ENCODE measurements around the gene RUFY1.

RUFY1 gene

DNA sequence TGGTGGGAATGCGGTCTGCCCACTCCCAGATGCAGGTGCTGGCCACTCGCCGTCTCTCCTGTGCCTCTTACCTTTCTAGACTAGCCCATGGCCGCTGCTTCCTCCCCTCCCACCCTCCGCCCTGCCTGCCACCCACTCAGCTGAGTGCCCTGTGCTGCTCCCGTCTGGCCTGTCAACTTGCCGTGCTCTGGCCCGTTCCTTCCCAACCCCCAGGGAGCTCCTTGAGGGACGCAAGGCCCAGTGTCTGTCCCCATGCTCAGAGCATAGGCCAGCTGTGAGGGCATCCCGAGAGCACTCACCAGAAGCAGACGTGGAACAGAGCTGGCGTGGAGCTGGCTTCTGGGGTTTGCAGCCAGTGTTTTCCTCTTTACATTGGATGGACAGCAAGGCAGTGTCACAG is 53.0 kb downstream of the RUFY1 start:
- DNase-seq (ENCODE audit: low read depth) = no peak

DNA sequence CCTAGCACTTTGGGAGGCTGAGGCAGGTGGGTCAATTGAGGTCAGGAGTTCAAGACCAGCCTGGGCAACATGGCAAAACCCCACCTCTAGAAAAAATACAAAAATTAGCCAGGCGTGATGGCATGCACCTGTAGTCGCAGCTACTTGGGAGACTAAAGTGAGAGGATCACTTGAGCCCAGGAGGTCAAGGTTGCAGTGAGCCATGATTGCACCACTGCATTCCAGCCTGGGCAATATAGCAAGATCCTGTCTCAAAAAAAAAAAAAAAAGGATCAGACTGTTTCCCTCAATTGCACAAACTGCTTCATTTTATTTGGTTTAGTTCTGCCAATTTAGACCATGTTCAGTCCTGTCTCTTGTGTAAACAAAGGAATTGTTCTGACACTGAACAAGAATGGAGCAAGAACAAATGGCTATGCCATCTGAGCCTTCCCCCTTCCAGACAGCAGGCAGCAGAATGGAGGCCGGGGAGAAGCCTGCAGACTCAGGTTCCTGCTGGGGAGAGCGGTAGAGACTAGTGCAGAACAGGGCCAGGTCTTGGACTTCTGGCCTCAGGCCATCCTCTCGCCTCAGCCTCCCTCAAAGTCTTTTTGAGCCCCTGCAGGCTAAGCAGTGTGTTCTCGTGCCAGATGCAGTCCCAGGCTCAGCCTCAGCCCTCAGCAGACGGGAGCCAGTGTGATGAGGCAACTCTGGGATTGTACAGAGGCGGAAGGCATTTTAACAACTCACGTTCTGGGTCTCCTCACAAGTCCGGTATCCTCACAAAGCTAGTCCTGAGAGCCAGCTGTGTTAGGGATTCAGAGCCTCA is 54.9 kb downstream of the RUFY1 start:
- no peak for DNase-seq (ENCODE audit: low read depth)

DNA sequence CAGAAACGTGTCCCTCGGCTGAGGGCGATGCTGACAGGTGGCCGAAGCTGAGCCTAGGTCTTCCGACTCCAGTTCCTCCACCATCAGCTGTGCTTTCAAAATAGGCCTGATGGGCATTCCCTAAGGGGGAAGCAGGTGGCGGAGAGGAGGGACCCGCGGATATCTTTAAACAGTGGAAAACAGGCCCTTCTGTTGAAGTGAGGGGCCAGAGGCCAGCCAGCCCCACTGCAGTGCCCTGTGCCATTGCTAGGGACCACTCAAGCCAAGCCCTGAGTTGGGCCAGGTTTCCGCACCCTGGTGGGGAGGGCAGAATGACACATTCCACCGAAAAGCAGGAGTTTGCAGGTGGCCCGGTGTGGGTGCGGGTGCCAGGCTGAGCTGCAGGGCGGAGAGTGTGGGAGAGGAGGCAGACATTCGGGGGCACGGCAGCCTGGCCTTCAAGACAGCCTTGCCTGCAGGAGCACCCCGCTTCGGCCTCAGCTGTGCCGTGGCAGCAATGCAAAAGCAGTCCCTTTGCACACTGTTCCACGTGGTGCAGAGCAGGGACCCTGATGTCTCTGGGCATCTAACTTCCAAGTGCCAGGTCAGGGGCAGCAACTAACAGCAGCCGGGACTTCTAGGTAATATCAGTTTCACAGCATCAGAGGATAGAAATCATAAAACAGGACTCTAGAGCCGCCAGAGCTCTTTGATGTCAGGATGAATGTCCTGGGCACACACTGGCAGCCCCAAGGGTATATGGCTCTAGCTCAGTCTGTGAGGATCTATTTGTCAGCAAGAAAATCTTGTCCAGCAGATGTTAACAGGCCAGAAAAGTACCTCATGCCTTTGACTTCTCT is 55.9 kb downstream of the RUFY1 start:
- DNase-seq (ENCODE audit: low read depth) = no peak

DNA sequence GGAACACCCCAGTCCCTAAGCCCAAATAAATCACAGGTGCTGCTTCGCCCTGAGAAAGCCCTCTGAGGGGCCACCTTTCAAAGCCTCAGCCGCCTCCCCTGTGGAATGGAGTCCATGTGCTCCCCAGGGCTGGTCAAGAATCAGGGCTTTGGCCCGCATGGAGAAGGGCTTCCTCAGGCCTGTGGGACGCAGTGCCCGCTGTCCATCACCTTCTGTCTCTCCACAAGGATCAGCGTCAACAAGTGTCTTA is 56.5 kb downstream of the RUFY1 start:
- no peak for DNase-seq (ENCODE audit: low read depth)

DNA sequence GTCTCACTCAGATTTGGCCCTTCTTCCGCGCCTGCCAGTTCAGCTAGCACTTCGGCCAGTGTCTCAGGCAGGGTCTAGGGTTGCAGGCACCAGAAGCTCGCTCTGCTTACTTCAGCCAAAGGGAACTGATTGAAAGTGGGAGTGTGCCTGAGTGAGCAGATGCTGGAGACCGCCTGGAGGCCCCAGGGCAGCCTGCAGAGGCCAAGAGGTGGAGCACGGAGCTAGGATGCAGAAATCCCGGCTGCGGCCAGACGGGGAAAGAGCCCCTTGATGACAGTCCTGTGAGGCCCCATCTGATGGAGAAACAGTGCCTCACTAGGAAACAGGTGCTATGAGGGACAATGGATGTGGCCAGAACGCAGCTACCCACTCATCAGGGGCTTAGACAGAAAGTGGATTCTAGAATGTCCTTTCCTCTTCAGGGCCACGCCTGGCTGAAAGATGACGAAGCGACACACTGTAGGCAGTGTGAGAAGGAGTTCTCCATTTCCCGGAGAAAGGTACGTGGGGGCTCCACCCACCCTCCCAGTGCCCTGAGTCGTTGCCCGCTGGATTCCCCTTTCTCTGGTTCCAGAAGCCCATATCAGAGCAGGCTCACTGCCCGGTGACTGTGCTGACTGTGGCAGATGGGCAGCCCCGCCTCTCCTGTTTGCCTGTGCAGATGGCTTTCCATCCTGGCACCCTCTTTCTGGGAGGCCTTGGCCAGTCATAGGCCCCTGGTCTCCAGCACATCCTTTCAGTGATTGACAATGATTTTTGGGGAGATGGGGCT is 57.0 kb downstream of the RUFY1 start:
- no peak for DNase-seq (ENCODE audit: low read depth)

DNA sequence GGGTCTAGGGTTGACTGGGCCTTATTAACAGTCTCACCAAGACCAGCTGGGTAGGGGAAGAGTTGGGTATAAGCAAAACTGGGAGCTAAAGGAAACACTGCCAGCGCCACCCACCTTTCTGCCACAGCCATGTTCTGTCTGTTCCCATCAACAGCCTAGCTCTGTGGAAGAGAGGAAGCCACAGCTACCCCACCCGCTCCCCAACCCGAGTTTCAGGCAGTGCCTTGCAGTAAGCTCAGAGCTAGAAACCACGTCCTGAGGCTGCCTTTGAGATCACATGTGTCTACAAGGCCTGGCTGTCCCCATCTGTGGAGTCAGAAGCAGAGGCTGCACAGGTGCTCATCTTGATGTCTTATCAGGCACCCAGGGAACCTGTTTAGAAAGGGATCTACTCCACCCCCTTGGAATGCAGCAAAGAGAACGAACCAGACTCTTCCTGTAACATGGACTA is 57.8 kb downstream of the RUFY1 start:
- no peak for DNase-seq (ENCODE audit: low read depth)

DNA sequence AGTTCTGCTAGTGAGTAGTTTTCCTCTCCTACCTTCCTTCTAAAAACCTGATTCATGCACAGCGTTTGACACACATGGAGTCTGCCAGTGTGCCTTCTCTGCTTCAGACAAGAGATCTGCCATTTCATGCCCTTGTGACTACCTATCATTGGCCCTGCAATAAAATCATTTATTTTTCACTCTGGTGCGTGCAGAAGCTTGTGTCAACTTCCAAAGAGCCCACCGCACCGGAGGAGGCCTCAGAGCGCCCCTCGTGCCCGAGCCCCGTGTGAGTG is 59.4 kb downstream of the RUFY1 start:
- DNase-seq (ENCODE audit: low read depth) = no peak

DNA sequence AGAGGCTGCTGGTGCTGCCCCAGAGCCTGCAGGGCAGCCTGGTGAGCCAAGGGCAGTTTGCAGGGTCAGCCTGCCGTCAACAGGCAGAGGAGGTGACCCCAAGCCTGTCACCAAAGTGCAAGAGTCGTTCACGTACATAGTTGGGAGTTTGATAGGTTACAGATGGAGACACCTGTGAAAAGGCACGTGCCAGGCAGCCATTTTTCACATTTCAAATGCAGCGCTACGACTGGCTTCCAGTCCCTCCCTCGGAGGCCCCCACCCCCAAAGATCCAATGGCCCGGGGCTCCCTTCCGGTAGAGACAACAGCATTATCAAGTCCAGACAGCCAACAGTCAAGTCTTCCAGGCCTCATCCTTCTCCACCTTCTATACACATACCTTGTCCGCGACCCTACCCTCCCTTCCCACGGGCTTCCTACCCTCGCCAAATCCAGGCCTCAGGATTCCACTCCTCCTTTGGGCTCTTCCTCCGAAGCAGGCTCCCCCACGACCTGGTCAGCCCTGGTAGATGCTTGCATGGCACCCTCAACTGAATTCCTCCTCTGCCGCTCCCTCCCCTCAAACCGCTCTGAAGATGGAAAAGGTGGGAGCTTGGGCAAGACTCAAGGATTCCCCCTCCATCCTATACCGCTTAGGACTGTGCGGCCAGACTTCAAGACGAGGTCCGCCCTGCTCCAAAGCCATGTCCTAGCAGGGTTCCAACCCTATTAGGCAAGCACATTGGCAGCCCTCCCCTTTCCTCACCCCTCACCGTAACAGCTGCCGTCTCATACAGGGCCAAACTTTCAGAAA is 60.0 kb downstream of the RUFY1 start:
- DNase-seq (ENCODE audit: low read depth) = no peak

DNA sequence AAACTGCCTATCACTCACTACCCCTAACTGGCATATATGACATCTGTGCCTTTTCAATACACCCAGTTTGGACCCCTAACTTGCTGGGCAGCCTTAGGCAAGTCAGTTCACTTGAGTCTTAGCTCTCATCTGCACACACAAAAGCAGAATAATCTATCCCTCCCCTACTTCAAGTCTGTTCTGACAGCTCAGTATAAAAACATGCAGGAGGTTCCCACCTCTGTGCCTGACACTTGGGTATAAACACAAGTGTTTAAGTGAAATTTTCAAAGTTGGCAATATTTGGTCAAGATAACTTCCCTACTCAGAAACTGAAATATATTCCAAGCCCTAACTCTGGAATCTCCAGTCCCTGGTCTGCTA is 60.5 kb downstream of the RUFY1 start:
- no peak for DNase-seq (ENCODE audit: low read depth)

DNA sequence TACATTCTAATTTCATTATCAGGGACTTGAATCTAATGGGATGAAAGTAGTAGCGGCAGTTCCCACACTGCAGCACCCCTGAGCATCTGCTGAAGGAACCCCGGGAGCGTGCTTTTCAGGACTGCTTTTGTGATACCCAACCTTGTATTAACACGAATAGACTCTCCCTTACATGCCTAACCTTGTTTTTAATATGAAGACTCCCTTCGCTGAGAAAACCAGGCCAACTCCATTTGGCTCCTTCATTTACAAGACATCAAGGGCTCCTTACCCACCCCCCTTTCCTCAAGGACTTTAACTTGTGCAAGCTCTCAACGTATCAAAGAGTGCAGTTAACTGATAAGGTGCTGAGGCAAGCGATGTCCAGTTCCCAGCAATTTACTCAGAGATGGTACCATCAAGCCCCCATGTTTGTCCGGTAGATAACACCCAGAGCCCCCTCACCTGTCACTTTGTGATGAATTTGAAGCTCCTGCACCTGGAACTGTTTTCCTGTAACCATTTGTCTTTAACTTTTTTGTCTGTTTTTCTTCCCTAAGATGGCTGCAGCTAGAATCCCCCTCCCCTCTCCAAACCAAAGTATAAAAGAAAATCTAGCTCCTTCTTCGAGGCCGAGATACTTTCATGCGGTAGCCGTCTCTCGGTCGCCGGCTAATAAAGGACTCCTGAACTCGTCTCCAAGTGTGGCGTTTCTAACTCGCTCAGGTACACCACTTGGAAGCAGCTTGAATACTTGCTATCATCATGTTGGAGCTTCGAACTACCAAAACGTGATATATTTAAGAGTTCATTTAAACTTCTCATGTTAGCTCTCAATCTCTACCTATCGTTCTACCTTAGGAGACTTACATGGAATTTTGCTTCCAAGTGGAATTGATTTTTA is 62.5 kb downstream of the RUFY1 start:
- DNase-seq (ENCODE audit: low read depth) = no peak

DNA sequence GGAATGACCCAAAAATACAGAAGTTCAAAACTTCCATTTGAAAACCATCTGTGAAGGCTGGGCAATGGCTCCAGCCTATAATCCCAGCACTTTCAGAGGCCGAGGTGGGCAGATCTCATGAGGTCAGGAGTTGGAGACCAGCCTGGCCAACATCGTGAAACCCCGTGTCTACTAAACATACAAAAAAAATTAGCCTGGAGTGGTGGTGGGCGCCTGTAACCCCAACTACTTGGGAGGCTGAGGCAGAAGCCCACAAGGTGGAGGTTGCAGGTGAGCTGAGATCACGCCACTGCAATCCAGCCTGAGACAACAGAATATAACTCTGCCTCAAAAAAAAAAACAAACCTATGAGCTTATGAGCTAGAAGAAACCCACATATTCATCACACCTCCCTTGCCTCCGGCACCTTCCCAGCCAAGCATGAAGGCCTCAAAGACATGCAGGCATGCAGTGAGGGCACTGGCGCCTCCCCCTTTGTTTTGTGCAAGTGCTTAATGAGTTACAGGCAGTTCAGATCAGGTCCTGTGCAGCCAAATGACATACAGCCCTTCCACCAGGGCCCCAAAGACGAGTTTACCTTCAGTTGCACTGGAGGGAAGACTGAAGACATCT is 63.2 kb downstream of the RUFY1 start:
- no peak for DNase-seq (ENCODE audit: low read depth)

DNA sequence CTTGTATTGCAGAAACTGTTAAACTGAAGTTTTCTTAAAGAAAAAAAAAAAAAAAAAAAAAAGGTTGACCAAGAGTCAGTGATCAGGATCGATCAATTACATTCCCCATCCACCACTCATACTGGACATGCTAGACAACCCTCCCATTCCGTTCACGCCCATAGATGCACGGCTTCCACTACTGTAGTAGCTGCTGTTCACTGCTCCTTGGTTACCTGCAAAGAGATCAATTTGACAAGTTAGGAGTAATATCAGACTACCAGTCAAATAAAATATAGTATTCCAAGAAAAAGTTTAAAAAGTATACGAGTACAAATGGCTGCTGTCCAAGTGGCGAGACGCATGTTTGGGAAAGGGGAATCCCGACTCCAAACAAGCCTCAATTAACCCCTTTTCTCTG is 64.4 kb downstream of the RUFY1 start:
- DNase-seq (ENCODE audit: low read depth) = no peak

DNA sequence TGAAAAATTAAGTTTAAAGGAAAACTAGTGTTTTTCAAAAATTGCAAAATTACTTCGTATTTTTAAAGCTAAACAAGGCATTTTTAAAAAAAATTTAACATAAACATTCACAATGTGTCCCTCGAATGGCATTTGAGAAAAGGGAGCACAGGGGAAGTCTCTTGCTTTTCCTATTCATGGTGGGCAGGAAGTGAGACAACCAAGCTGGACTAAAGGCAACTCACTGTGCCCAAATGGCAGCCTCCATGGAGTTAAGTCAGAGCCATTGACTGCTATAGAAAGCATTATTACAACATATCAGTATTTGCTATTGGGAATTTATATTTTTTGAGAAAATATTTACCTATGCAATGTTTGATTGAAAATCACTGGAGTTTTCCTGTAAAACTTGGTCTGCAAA is 64.8 kb downstream of the RUFY1 start:
- DNase-seq (ENCODE audit: low read depth) = no peak

DNA sequence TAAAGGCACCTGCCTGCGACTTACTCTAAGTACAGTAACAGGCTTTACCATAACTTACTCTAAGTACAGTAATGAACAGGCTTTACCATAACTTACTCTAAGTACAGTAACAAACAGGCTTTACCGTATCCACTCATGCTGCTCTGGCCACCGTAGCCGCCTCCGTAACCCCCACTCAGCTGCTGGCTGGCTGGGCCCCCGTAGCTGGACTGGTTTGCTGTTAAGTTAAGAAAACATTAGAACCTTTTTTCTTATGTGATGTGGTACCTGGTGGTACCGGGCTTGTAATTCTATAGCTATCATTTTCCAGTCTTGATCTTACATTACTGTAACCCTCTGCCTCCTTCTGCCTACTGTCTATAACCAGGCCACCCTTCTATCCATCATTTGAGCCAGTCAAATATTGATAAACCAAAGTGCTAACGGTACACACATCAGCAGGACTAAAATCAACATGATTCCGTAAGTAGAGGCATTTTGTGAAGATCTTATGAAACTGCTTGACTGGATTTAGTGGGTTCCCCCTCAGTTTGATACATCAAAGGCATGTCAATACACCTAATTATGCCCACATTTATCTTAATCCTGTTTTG is 65.7 kb downstream of the RUFY1 start:
- no peak for DNase-seq (ENCODE audit: low read depth)

DNA sequence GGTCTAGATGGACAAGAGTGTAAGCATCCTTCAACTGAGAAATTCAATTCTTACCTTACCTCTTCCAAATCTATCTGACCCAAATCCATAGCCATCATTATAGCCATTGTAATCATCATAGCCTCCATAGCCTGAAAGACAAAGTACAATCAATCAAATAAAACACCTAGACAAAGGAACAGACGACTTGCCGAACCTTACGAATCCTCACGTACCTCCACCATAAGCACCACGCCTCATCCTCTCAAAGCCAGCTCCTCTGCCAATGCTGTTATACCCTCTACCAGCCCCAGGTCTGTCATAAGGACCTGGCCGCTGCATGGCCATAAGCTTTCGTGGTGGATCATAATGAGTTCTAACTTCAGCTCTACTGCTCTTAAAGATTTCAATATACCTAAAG is 67.6 kb downstream of the RUFY1 start:
- DNase-seq (ENCODE audit: low read depth) = no peak

DNA sequence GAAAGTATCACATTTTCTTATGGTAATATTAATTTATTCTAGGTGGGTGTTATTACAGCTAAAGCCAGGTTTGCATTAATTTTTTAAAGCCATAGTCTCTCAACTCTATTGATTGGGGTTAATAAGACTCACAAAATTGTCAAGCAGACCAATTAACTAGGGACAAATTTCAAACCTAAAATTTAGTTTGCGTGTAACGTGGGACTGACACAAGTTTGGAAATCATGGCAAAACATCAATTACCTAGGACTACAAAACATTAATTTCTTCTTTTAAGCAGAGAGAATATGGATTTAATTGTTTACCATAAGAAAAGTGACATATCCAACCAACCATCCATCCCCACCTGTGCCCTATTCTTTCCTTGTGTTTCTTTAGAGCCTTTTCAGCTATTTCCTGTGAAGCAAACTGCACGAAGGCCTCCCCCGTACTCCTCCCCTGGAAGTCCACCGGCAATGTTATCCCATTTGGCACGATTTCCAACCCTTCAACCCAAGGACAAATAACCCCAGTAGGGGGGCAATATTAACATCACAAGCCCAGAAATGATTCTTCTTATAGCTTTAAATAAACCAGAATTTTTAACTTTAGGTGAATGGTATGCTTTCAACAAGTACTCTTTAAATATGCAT is 68.7 kb downstream of the RUFY1 start:
- no peak for DNase-seq (ENCODE audit: low read depth)

DNA sequence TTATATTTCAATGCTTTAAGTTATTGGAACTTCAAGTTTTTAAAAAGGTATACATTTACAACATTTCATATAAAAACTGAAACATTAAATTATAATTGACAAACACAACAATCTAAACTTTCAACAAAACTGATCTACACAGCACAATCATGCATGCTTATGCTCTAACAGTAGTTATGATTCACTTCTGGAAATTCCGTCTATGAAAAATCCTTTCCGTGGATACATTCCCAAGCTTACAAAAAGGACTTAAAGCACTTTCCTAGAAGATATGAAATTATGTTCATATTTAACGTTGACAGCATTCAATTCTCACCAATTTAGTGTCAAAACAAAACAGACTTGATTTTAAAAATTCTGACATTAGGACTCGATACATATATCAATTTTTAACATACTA is 69.4 kb downstream of the RUFY1 start:
- DNase-seq (ENCODE audit: low read depth) = no peak

DNA sequence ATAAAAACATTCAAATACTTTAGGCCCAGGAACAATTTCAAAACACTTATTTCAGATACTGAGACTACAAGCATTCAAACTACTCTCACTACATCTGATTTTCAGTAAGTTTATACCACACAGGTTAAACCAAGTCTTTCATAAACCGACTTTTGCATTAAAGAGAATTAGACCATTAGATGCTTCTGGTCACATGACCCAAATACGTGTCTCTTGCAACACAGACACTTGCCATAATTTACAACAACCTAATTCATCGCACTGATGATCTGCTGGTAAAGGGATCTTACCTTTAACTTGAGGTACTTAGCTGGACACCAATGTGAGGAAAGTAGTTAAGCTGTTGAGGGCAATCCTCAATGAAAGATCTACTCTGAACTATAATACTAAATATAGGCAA is 69.9 kb downstream of the RUFY1 start:
- DNase-seq (ENCODE audit: low read depth) = no peak

DNA sequence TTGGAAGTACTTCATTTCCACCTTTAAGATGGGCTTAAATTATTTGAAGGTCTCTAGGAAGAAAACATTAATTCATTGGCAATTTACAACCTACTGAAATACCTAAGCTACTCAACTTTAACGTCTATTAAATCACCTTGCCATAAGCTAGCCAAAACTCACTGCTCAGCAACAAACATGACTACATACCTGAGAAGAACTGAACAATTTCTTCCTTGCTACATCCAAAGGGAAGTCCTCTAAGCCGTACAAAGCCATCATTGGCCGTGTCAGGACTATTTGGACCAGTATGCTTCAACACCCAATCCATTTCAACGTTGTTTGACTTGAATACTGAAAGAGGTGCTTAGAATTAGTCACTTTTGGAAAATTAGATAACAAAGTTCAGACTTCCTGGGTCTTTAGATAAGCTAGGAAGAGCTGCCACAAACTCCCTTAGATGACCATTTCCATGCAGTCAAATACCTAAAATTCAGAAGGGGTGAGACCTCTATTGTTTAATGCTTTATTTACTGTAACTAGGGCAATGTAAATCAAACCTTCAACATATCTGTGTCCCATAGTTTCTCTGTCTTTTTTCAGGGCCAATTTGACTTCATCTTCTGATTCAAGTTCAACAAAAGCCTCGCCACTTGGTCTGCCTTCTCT is 70.5 kb downstream of the RUFY1 start:
- no peak for DNase-seq (ENCODE audit: low read depth)

All from activated T-cell treated with anti-CD3 and anti-CD28 coated beads for 48 hours (primary cell).